A549 (cell line): ENCODE results near the gene C15orf62. TPM values are rescaled to one million over a fixed set of nuclear protein-coding genes. Genes with fewer than 3 reads are reported as not detected.

Source experiments
- ATAC-seq, 2 experiments: fragments of 200-7000 bp in 1 of 2; fragments of >200 bp in 1 of 2; cut with Nextera tagmentation in 1 of 2; cut with Tn5 transposase in 1 of 2; 3 replicates each; pipeline versions ENCODE4 v1.8.0 to v1.9.1; 2018 to 2020; ENCODE audit warnings: mild to moderate bottlenecking in 1 of 2, moderate library complexity in 1 of 2
- CTCF ChIA-PET: fragments of 300-600 bp; sonication (Branson Sonifier 250); formaldehyde crosslinking; extraction: SDS; loops from one replicate; lab custom pipeline; 2021; ENCODE audit warnings: antibody characterized with exemption, inconsistent platforms; lab: Yijun Ruan, JAX
- POLR2A ChIA-PET: fragments of 350-600 bp; formaldehyde crosslinking; extraction: SDS; loops from one replicate; lab custom pipeline; 2021; ENCODE audit warnings: antibody characterized with exemption, inconsistent platforms; lab: Yijun Ruan, JAX
- DNase-seq, 2 experiments: peaks; one replicate each; pipeline versions ENCODE4 v3.0.0 to v3.0.0-alpha.2; 2011 to 2016; ENCODE audit warnings: low read depth in 1 of 2, low spot score in 1 of 2
- FAIRE-seq: peaks from 2 replicates; lab custom pipeline; 2011; peaks lifted over from hg19 to GRCh38; lab: Jason Lieb, UNC
- H3K27ac ChIP-seq, 2 experiments: fragments of >200 bp; sonication (Bioruptor Twin); formaldehyde crosslinking; 3 replicates each; pipeline ENCODE4 v1.5.1; 2016 to 2017
- H3K4me1 ChIP-seq: fragments of >200 bp; sonication (Bioruptor Twin); formaldehyde crosslinking; 3 replicates; pipeline ENCODE4 v1.6.1; 2016
- H3K4me2 ChIP-seq: fragments of >200 bp; sonication (Bioruptor Twin); formaldehyde crosslinking; 3 replicates; pipeline ENCODE4 v1.6.1; 2016
- H3K4me3 ChIP-seq: fragments of >200 bp; sonication (Bioruptor Twin); formaldehyde crosslinking; 3 replicates; pipeline ENCODE4 v1.5.1; 2016
- H3K9me3 ChIP-seq: fragments of >200 bp; sonication (Bioruptor Twin); formaldehyde crosslinking; 3 replicates; pipeline ENCODE4 v1.6.1; 2016
- CEBPB ChIP-seq, 2 experiments: fragments of >200 bp in 1 of 2; sonication (Bioruptor Twin) in 1 of 2; formaldehyde crosslinking in 1 of 2; IDR thresholded peaks; 2 replicates each; pipeline ENCODE4 v1.6.1; 2012 to 2016
- EHF ChIP-seq: fragments of 250-450 bp; sonication (Bioruptor Pico); IDR thresholded peaks from 2 replicates; pipeline ENCODE4 v1.5.0; 2020; ENCODE audit warnings: mild to moderate bottlenecking
- GATA3 ChIP-seq: IDR thresholded peaks from 2 replicates; pipeline ENCODE4 v1.6.1; 2012; ENCODE audit warnings: borderline replicate concordance
- HDAC2 ChIP-seq: fragments of 200-600 bp; sonication (generic); IDR thresholded peaks from 2 replicates; pipeline ENCODE4 v1.6.1; 2016
- MAFK ChIP-seq: fragments of 450-650 bp; IDR thresholded peaks from 2 replicates; pipeline ENCODE4 v1.6.1; 2014; ENCODE audit not compliant: partially characterized antibody
- PHF8 ChIP-seq: fragments of 200-600 bp; sonication (generic); IDR thresholded peaks from 2 replicates; pipeline ENCODE4 v1.6.1; 2016; ENCODE audit warnings: low read depth, mild to moderate bottlenecking, antibody characterized with exemption, moderate library complexity, borderline replicate concordance
- RNF2 ChIP-seq: fragments of 200-600 bp; sonication (generic); IDR thresholded peaks from 2 replicates; pipeline ENCODE4 v1.6.1; 2016; ENCODE audit warnings: low read depth, mild to moderate bottlenecking, antibody characterized with exemption, moderate library complexity, borderline replicate concordance
- SMC3 ChIP-seq: fragments of >200 bp; sonication (Bioruptor Twin); formaldehyde crosslinking; IDR thresholded peaks from 3 replicates; pipeline ENCODE4 v1.6.1; 2018; ENCODE audit warnings: inconsistent platforms
- ZFP36 ChIP-seq: fragments of 450-650 bp; IDR thresholded peaks from 2 replicates; pipeline ENCODE4 v1.6.1; 2014; ENCODE audit warnings: borderline replicate concordance; ENCODE audit not compliant: partially characterized antibody
- ZNF302 ChIP-seq: fragments of 250-450 bp; sonication (Bioruptor Pico); IDR thresholded peaks from 2 replicates; pipeline ENCODE4 v1.9.0; 2021; ENCODE audit warnings: inconsistent platforms, mild to moderate bottlenecking, moderate library complexity
- ZSCAN20 ChIP-seq: fragments of 250-450 bp; sonication (Bioruptor Pico); IDR thresholded peaks from 2 replicates; pipeline ENCODE4 v1.8.0; 2022; ENCODE audit warnings: mild to moderate bottlenecking, moderate library complexity
- WGBS: methylation state at CpG from one replicate; pipeline ENCODE4 v1.1.6; 2017; ENCODE audit errors: missing lambda C conversion rate; 5-methylcytosine and 5-hydroxymethylcytosine counted together
- polyA plus RNA-seq, 4 experiments: library from polyadenylated mRNA; depleted of rRNA in 3 of 4; stranded (reverse); fragments of >200 nt; fragmentation: RNase III in 1 of 4; extraction: RNeasy Plus Mini Kit Qiagen cat#74134 plus additional on column Dnase treatment in 1 of 4; gene quantifications; 2 replicates in 3 of 4; 3 replicates in 1 of 4; pipeline ENCODE4 v1.2.3, GENCODE V29; 2011 to 2017
- TF ChIP-seq, protein P1 (sequence below): fragments of 150-350 bp; IDR thresholded peaks from 2 replicates; pipeline ENCODE4 v1.6.1; 2014; ENCODE audit warnings: low read depth, mild to moderate bottlenecking, low read length
- TF ChIP-seq, protein P2 (sequence below): IDR thresholded peaks from 2 replicates; pipeline ENCODE4 v1.6.1; 2012; ENCODE audit warnings: low read depth, borderline replicate concordance
- TF ChIP-seq, protein P3 (sequence below): fragments of 200-600 bp; sonication (generic); IDR thresholded peaks from 2 replicates; pipeline ENCODE4 v1.6.1; 2016; ENCODE audit warnings: antibody characterized with exemption, mild to moderate bottlenecking, moderate library complexity
- TF ChIP-seq, protein P4 (sequence below): fragments of >200 bp; sonication (Bioruptor Twin); formaldehyde crosslinking; IDR thresholded peaks from 3 replicates; pipeline ENCODE4 v1.5.1; 2016
- TF ChIP-seq, protein P5 (sequence below): fragments of >200 bp; sonication (Bioruptor Twin); formaldehyde crosslinking; IDR thresholded peaks from 2 replicates; pipeline ENCODE4 v1.6.1; 2016

C15orf62 gene
- polyA plus RNA-seq, 2 of the 4 experiments (the other 2 are of a cell fraction) = 0.10 to 0.13 TPM

DNA sequence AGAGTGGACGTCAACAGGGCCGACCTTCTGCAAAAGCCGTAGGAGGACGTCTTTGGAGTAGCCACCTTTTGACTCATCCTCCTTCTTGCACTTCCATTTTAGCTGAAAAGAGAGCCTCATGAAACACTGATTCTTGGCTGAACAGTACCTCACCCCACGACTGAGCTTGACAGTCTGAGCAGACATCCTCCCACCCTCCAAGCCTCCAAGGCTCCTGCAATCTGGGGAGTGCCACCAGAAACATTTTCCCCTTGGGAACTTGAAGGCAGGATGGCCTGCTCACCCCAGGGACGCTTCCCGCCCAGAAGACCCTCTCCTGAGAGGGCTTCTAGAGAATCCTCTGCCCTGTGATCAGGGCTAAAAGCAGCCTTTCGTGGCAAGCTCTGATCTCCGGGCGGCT is 5.2 kb downstream of the C15orf62 start (continued):
- TF ChIP-seq, protein P1, sequence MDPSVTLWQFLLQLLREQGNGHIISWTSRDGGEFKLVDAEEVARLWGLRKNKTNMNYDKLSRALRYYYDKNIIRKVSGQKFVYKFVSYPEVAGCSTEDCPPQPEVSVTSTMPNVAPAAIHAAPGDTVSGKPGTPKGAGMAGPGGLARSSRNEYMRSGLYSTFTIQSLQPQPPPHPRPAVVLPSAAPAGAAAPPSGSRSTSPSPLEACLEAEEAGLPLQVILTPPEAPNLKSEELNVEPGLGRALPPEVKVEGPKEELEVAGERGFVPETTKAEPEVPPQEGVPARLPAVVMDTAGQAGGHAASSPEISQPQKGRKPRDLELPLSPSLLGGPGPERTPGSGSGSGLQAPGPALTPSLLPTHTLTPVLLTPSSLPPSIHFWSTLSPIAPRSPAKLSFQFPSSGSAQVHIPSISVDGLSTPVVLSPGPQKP = no peak
- TF ChIP-seq EHF (no peak), ZNF302 (CRISPR knock-in tag) (no peak), PHF8 (no peak), CEBPB (IDR thresholded peaks at IDR 0.05) (no peak), SMC3 (no peak), MAFK (no peak)
- TF ChIP-seq, protein P2, sequence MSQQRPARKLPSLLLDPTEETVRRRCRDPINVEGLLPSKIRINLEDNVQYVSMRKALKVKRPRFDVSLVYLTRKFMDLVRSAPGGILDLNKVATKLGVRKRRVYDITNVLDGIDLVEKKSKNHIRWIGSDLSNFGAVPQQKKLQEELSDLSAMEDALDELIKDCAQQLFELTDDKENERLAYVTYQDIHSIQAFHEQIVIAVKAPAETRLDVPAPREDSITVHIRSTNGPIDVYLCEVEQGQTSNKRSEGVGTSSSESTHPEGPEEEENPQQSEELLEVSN = no peak

DNA sequence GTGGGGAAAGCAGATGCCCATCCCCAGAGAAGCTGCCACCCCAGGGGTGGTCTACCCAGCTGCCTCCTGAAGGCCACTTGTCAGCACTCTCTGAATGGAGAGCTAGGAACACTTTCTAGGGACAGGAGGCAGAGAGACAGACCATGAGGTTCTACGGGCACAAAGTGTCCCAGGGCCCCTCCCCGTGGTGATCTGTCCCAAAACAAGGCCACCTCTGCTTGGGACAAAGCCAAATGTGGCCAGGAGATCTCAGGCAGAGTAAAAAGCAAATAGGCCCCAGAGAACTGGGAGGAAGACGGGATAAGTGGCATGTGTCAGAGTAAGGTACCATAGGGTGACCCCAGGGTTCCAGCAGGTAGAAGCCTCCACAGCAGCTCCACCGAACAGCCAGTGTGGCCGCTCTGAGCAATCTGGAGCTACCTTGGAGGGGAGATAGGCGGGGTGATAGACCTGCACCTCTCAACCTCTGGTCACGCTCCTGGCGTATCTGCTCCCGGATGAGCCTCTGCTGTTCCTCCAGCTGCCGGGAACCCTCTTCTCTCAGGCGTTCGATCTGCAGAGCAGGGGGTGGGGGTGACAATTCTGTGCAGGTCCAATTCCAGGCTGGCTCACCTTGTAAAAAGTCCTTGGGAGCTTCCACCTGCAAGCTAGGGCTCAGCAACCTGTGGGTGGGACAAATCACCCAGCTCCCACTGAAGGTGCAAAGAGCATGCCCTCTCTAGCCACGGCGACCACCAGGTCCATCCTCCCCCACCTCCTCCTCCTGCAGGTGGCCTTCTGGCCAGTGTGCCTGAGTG is 6.2 kb downstream of the C15orf62 start:
- ATAC-seq = no peak
- no peak for FAIRE-seq
- WGBS = 94% methylated on average over 10 of the region's 14 CpGs
- H3K4me3 ChIP-seq = no peak overlapping the region
- no peak overlapping the region for H3K4me2 ChIP-seq
- TF ChIP-seq, protein P3, sequence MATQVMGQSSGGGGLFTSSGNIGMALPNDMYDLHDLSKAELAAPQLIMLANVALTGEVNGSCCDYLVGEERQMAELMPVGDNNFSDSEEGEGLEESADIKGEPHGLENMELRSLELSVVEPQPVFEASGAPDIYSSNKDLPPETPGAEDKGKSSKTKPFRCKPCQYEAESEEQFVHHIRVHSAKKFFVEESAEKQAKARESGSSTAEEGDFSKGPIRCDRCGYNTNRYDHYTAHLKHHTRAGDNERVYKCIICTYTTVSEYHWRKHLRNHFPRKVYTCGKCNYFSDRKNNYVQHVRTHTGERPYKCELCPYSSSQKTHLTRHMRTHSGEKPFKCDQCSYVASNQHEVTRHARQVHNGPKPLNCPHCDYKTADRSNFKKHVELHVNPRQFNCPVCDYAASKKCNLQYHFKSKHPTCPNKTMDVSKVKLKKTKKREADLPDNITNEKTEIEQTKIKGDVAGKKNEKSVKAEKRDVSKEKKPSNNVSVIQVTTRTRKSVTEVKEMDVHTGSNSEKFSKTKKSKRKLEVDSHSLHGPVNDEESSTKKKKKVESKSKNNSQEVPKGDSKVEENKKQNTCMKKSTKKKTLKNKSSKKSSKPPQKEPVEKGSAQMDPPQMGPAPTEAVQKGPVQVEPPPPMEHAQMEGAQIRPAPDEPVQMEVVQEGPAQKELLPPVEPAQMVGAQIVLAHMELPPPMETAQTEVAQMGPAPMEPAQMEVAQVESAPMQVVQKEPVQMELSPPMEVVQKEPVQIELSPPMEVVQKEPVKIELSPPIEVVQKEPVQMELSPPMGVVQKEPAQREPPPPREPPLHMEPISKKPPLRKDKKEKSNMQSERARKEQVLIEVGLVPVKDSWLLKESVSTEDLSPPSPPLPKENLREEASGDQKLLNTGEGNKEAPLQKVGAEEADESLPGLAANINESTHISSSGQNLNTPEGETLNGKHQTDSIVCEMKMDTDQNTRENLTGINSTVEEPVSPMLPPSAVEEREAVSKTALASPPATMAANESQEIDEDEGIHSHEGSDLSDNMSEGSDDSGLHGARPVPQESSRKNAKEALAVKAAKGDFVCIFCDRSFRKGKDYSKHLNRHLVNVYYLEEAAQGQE = no peak
- TF ChIP-seq ZFP36 = no peak
- no peak for TF ChIP-seq HDAC2
- TF ChIP-seq, protein P4, sequence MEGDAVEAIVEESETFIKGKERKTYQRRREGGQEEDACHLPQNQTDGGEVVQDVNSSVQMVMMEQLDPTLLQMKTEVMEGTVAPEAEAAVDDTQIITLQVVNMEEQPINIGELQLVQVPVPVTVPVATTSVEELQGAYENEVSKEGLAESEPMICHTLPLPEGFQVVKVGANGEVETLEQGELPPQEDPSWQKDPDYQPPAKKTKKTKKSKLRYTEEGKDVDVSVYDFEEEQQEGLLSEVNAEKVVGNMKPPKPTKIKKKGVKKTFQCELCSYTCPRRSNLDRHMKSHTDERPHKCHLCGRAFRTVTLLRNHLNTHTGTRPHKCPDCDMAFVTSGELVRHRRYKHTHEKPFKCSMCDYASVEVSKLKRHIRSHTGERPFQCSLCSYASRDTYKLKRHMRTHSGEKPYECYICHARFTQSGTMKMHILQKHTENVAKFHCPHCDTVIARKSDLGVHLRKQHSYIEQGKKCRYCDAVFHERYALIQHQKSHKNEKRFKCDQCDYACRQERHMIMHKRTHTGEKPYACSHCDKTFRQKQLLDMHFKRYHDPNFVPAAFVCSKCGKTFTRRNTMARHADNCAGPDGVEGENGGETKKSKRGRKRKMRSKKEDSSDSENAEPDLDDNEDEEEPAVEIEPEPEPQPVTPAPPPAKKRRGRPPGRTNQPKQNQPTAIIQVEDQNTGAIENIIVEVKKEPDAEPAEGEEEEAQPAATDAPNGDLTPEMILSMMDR = no peak
- TF ChIP-seq GATA3 = no peak
- TF ChIP-seq, protein P5, sequence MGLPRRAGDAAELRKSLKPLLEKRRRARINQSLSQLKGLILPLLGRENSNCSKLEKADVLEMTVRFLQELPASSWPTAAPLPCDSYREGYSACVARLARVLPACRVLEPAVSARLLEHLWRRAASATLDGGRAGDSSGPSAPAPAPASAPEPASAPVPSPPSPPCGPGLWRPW = no peak
- no peak for TF ChIP-seq RNF2
- no peak for TF ChIP-seq ZSCAN20 (CRISPR knock-in tag)
- ChIA-PET CTCF (interaction anchor here (1.0 to 6.2 kb wide), 7 partner anchors 9 to 118 kb away, joined by 3 to 40 read pairs (median 4); partner anchors contain the start of genes GCHFR, RHOV and VPS18), POLR2A (no interaction called here)
- H3K27ac ChIP-seq = no peak overlapping the region
- H3K4me1 ChIP-seq = no peaks in the 10 kb centered on the region
- H3K9me3 ChIP-seq = no peaks in the 10 kb centered on the region
- DNase-seq = no peak
